KMS-11 (cell line): Measurements from ENCODE around the gene TFEB.

Source experiments
- H2AFZ ChIP-seq: fragments of 200-600 bp; sonication (generic); 2 replicates; pipeline ENCODE4 v1.6.1; 2016; ENCODE audit warnings: antibody characterized with exemption, mixed run types, low read depth
- H3K27ac ChIP-seq: fragments of 200-600 bp; sonication (generic); 2 replicates; pipeline ENCODE4 v1.6.1; 2016; ENCODE audit warnings: mild to moderate bottlenecking, mixed run types
- H3K27me3 ChIP-seq: fragments of 200-600 bp; sonication (generic); 2 replicates; pipeline ENCODE4 v1.6.1; 2017; ENCODE audit warnings: mild to moderate bottlenecking, low read depth, mixed run types, moderate library complexity; ENCODE audit not compliant: insufficient read depth
- H3K36me3 ChIP-seq: fragments of 200-600 bp; sonication (generic); 2 replicates; pipeline ENCODE4 v1.6.1; 2017; ENCODE audit warnings: mild to moderate bottlenecking, mixed run types; ENCODE audit not compliant: insufficient read depth
- H3K4me1 ChIP-seq: fragments of 200-600 bp; sonication (generic); 2 replicates; pipeline ENCODE4 v1.6.1; 2016; ENCODE audit warnings: mild to moderate bottlenecking, low read depth, mixed run types; ENCODE audit not compliant: poor library complexity, severe bottlenecking
- H3K4me2 ChIP-seq: fragments of 200-600 bp; sonication (generic); 2 replicates; pipeline ENCODE4 v1.7.0; 2016; ENCODE audit warnings: mild to moderate bottlenecking, mixed run types
- H3K4me3 ChIP-seq: fragments of 200-600 bp; sonication (generic); IDR thresholded peaks from 2 replicates; pipeline ENCODE4 v1.6.1; 2017; ENCODE audit warnings: low read depth, low read length, mixed read lengths; ENCODE audit not compliant: insufficient read depth
- H3K79me2 ChIP-seq: fragments of 200-600 bp; sonication (generic); 2 replicates; pipeline ENCODE4 v1.6.1; 2016; ENCODE audit warnings: low read depth, mixed run types; ENCODE audit not compliant: insufficient read depth
- H3K9ac ChIP-seq: fragments of 200-600 bp; sonication (generic); 2 replicates; pipeline ENCODE4 v1.6.1; 2016; ENCODE audit warnings: mild to moderate bottlenecking, mixed run types
- H4K20me1 ChIP-seq: fragments of 200-600 bp; sonication (generic); 2 replicates; pipeline ENCODE4 v1.6.1; 2016; ENCODE audit warnings: mild to moderate bottlenecking, mixed run types; ENCODE audit not compliant: insufficient read depth
- TF ChIP-seq, protein P1 (sequence below): fragments of 200-600 bp; sonication (generic); conservative IDR thresholded peaks from 2 replicates; pipeline ENCODE4 v1.6.1; 2017; ENCODE audit warnings: low read depth, mild to moderate bottlenecking, antibody characterized with exemption, low read length, moderate library complexity, mixed read lengths

Gene TFEB

DNA sequence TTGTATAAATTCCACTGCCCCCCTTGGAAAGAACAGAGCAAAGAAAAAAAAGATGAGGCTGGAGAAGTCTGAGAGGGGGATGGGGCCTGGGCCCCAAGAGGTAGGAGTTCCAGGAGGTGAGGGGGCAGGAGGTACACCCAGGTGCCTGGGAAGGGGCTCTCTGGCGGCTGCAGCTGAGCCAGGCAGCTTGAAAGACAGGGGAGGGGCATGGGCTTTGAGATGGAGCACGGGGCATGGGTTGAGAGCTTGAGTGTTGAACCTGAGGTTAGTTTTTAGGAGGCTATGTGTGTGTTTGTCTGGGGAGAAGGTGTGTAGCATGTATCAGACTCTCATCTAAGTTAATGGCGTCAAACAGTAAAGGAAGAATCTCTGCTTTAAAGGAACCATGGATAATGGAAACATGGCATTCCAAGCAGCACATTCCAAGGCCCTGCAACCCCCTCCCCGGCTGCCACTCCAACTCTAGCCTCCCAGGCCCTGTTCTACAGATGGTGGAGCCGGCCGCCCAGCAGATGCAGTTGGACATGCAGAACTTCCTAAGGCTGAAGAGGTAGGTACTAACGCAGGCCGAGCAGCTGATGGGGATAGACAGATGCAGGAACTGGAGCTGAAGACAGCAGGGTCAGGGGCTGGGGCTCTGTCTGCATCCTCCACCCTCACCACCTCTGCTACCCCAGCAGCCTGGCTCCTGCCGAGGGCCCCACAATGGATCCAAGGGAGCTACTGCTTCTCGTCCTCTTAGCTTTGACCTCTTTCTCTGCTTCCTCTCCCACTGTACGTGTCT is 55.0 kb downstream of the TFEB start:
- TF ChIP-seq, protein P1, sequence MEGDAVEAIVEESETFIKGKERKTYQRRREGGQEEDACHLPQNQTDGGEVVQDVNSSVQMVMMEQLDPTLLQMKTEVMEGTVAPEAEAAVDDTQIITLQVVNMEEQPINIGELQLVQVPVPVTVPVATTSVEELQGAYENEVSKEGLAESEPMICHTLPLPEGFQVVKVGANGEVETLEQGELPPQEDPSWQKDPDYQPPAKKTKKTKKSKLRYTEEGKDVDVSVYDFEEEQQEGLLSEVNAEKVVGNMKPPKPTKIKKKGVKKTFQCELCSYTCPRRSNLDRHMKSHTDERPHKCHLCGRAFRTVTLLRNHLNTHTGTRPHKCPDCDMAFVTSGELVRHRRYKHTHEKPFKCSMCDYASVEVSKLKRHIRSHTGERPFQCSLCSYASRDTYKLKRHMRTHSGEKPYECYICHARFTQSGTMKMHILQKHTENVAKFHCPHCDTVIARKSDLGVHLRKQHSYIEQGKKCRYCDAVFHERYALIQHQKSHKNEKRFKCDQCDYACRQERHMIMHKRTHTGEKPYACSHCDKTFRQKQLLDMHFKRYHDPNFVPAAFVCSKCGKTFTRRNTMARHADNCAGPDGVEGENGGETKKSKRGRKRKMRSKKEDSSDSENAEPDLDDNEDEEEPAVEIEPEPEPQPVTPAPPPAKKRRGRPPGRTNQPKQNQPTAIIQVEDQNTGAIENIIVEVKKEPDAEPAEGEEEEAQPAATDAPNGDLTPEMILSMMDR, result no peak
- no peak overlapping the region for H3K4me3 ChIP-seq
- no peak overlapping the region for H3K9ac ChIP-seq
- H3K4me2 ChIP-seq, result no peak overlapping the region
- no peaks in the 10 kb centered on the region for H4K20me1 ChIP-seq
- no peaks in the 10 kb centered on the region for H3K79me2 ChIP-seq
- peaks cover 4% of the 10 kb centered on the region for H3K4me1 ChIP-seq
- H3K27me3 ChIP-seq, result no peaks in the 10 kb centered on the region
- no peaks in the 10 kb centered on the region for H3K36me3 ChIP-seq
- H3K27ac ChIP-seq, result no peak overlapping the region
- no peak overlapping the region for H2AFZ ChIP-seq

DNA sequence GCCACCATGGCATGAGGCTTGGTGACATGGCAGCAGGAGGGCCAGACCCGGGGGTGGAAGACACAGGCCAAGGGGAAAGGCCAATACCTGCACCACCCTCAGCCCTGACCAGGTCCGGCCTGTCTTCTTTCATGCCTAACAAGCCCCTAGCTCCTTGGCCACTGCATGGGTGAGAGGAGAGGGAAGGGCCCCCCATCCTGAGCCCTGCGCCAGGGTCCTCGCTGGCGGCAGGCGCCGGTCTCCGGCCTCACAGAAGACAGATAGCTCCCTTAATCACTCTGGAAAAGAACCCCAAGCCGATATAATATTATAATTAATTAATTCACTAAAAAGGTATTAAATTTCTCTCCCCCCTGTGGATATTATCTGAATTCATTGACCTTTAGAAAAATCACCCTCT is 55.7 kb downstream of the TFEB start:
- no peaks in the 10 kb centered on the region for H3K79me2 ChIP-seq
- no peak overlapping the region for H3K9ac ChIP-seq
- no peaks in the 10 kb centered on the region for H3K36me3 ChIP-seq
- H3K4me1 ChIP-seq, result peaks cover 4% of the 10 kb centered on the region
- H3K27ac ChIP-seq, result no peak overlapping the region
- H3K4me3 ChIP-seq, result no peak overlapping the region
- no peaks in the 10 kb centered on the region for H3K27me3 ChIP-seq
- TF ChIP-seq, protein P1, result no peak
- H4K20me1 ChIP-seq, result no peaks in the 10 kb centered on the region
- H2AFZ ChIP-seq, result no peak overlapping the region
- no peak overlapping the region for H3K4me2 ChIP-seq

DNA sequence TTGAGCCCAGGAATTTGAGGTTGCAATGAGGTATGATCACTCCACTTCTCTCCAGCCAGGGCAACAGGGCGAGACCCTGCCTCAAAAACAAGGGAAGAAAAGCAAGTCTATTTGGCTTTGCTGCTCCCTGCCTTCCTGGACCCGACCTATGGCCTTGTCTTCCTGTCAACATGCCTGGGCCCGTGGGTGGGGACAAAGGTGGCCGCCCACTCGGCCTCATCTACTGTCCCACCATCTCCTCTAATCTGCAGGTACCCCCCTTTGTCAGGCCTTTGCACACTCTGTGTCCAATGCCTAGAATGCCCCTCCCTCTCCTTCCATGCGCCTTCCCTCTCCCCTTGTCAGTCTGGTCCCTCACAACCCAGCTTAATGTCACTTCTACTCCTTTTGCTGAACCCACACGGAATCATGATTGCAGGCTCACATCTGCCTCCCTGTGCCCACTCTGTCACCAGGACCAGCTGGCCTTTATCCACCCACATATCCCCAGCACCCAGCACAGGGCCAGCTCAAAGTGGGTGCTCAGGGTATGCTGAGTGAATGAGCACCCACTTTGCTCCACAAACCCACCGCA is 56.8 kb downstream of the TFEB start:
- Histone ChIP-seq H3K36me3 (no peaks in the 10 kb centered on the region), H3K9ac (no peak overlapping the region), H3K4me1 (peaks cover 4% of the 10 kb centered on the region), H4K20me1 (no peaks in the 10 kb centered on the region), H3K27ac (no peak overlapping the region), H3K27me3 (no peaks in the 10 kb centered on the region), H2AFZ (no peak overlapping the region), H3K4me2 (no peak overlapping the region), H3K79me2 (no peaks in the 10 kb centered on the region), H3K4me3 (no peak overlapping the region)
- TF ChIP-seq, protein P1, result no peak

DNA sequence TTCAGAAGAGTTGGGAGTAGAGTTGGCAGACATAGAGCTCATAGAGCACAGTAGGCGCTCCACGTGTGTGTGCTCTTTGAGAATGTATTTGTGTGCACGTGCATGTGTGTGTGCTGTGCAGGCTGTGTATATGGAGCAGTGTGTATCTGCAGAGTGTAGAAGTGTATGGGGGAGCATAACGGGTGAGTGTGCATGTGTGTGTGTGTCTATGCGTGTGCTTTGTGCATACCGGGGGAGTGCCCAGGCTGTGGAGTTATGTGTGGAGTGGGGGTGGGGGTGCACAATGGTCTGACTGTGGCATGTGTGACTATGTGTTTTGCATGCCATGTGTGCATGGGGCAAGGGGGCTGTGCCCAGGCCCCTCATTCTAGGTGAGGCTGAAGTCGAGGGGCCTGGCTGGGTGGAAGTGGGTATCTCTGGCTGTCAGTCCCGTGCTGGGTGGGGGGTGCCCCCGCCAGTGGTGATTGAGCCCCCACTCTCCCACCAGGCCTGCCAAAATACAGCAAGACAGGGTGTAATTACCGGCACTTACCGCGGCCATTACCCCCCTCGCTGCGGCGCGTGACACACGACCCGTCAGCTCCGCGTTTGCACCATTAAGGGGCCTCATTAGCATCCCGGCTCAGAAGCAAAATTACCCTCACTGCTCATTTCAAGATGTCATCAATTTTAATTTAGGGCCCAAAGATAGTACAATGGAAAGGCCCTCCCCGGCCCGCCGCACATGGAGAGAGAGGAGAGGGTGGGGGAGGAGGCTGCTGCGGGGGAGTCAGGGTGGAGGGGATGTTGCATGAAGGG is 58.1 kb downstream of the TFEB start:
- TF ChIP-seq, protein P1, result no peak
- Histone ChIP-seq H3K4me1 (peaks cover 4% of the 10 kb centered on the region), H2AFZ (no peak overlapping the region), H3K4me3 (no peak overlapping the region), H4K20me1 (no peaks in the 10 kb centered on the region), H3K36me3 (no peaks in the 10 kb centered on the region), H3K27ac (no peak overlapping the region), H3K79me2 (no peaks in the 10 kb centered on the region), H3K9ac (no peak overlapping the region), H3K4me2 (no peak overlapping the region), H3K27me3 (no peaks in the 10 kb centered on the region)
